Measurements from ENCODE around the gene RAB9A.

RAB9A gene

DNA sequence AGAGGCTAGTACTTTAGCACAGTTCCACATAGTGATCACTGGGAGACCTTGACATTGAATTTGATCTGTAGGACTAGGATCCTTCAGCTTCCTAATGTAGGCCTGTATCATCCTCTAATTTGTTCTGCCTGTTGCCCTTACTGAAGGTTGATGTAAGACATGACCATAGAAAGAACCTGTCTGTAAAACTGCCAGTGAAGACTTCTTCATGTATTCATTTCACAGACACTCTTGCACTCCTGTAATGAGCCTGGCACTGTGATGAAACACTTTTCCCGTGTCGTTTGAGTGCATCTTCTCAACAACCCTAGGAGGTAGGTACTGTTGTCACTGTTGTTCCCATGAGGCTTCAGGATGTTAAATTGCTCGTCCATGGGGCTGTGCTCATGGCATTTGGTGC, 14.7 kb downstream of the RAB9A start:
- H3K4me3 ChIP-seq (replicated peaks; ENCODE audit: insufficient read depth, low read length), result no peak overlapping the region

DNA sequence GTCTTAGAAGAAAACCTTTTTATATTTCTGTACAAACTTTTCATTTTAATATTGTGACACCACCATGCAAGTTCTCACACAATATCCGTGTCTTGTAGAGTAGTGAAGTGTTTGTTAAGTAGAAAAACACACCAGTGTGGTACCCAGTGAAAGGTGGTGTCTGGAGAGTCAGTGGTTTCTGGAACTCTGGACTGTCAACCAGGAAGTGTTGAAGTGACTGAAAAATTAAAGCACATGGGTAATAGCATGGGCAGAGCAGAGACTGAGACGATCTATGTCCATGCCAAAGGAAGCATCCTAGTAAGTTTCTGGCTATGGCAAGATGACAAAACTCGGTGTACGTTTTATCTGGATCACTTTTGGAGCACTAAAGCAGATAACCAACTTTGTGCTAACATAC, 22.2 kb downstream of the RAB9A start:
- no peak overlapping the region for H3K4me3 ChIP-seq (replicated peaks; ENCODE audit: insufficient read depth, low read length)
- DNase-seq (ENCODE audit: low read depth in 1 of 2, low spot score in 1 of 2), result no peak
- no peak overlapping the region for H3K27ac ChIP-seq (replicated peaks)
- no peaks in the 10 kb centered on the region for H3K27me3 ChIP-seq (ENCODE audit: insufficient read depth, poor library complexity, severe bottlenecking)
- TF ChIP-seq, protein P1, sequence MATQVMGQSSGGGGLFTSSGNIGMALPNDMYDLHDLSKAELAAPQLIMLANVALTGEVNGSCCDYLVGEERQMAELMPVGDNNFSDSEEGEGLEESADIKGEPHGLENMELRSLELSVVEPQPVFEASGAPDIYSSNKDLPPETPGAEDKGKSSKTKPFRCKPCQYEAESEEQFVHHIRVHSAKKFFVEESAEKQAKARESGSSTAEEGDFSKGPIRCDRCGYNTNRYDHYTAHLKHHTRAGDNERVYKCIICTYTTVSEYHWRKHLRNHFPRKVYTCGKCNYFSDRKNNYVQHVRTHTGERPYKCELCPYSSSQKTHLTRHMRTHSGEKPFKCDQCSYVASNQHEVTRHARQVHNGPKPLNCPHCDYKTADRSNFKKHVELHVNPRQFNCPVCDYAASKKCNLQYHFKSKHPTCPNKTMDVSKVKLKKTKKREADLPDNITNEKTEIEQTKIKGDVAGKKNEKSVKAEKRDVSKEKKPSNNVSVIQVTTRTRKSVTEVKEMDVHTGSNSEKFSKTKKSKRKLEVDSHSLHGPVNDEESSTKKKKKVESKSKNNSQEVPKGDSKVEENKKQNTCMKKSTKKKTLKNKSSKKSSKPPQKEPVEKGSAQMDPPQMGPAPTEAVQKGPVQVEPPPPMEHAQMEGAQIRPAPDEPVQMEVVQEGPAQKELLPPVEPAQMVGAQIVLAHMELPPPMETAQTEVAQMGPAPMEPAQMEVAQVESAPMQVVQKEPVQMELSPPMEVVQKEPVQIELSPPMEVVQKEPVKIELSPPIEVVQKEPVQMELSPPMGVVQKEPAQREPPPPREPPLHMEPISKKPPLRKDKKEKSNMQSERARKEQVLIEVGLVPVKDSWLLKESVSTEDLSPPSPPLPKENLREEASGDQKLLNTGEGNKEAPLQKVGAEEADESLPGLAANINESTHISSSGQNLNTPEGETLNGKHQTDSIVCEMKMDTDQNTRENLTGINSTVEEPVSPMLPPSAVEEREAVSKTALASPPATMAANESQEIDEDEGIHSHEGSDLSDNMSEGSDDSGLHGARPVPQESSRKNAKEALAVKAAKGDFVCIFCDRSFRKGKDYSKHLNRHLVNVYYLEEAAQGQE (IDR thresholded peaks at IDR 0.05; ENCODE audit: insufficient replicate concordance, low read depth), result no peak
- no peak for TF ChIP-seq POLR2AphosphoS5 (IDR thresholded peaks at IDR 0.05; ENCODE audit: low read depth)
- no peak for TF ChIP-seq SPI1 (IDR thresholded peaks at IDR 0.05; ENCODE audit: borderline replicate concordance, low read depth)
- TF ChIP-seq GABPA (IDR thresholded peaks at IDR 0.05; ENCODE audit: low read depth), result no peak
- TF ChIP-seq, protein P2, sequence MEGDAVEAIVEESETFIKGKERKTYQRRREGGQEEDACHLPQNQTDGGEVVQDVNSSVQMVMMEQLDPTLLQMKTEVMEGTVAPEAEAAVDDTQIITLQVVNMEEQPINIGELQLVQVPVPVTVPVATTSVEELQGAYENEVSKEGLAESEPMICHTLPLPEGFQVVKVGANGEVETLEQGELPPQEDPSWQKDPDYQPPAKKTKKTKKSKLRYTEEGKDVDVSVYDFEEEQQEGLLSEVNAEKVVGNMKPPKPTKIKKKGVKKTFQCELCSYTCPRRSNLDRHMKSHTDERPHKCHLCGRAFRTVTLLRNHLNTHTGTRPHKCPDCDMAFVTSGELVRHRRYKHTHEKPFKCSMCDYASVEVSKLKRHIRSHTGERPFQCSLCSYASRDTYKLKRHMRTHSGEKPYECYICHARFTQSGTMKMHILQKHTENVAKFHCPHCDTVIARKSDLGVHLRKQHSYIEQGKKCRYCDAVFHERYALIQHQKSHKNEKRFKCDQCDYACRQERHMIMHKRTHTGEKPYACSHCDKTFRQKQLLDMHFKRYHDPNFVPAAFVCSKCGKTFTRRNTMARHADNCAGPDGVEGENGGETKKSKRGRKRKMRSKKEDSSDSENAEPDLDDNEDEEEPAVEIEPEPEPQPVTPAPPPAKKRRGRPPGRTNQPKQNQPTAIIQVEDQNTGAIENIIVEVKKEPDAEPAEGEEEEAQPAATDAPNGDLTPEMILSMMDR (IDR thresholded peaks at IDR 0.05; ENCODE audit: insufficient read depth, low read length), result no peak

More for the DNA sequence above, 14.7 kb downstream of the RAB9A start:
- Histone ChIP-seq H3K27ac (replicated peaks) (no peak overlapping the region), H3K27me3 (ENCODE audit: insufficient read depth, poor library complexity, severe bottlenecking) (no peaks in the 10 kb centered on the region)
- TF ChIP-seq GABPA (IDR thresholded peaks at IDR 0.05; ENCODE audit: low read depth), result no peak
- no peak for TF ChIP-seq SPI1 (IDR thresholded peaks at IDR 0.05; ENCODE audit: borderline replicate concordance, low read depth)
- TF ChIP-seq POLR2AphosphoS5 (IDR thresholded peaks at IDR 0.05; ENCODE audit: low read depth), result no peak
- TF ChIP-seq, protein P2 (IDR thresholded peaks at IDR 0.05; ENCODE audit: insufficient read depth, low read length), result no peak
- TF ChIP-seq, protein P1 (IDR thresholded peaks at IDR 0.05; ENCODE audit: insufficient replicate concordance, low read depth), result no peak
- DNase-seq (ENCODE audit: low read depth in 1 of 2, low spot score in 1 of 2), result no peak

DNA sequence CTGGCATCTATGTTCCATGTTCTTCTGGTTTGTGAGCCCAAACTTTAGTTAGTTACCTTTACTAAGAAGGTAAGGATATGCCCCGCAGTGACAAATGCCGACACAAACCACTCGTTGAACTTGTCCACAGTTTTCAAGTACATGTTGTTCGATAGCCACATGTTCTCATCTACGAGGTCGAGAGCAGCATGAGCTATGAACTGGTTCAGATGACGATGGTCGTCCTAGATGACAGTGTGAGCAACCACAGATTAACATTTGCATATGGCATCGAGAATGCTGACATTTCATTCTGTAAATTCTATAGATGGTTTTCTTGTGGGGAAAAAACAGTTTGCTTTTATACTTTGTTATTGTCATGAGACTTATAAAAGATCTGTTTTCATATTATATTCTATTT, 27.5 kb downstream of the RAB9A start:
- no peak for TF ChIP-seq POLR2AphosphoS5 (IDR thresholded peaks at IDR 0.05; ENCODE audit: low read depth)
- TF ChIP-seq, protein P2 (IDR thresholded peaks at IDR 0.05; ENCODE audit: insufficient read depth, low read length), result no peak
- TF ChIP-seq SPI1 (IDR thresholded peaks at IDR 0.05; ENCODE audit: borderline replicate concordance, low read depth), result no peak
- TF ChIP-seq, protein P1 (IDR thresholded peaks at IDR 0.05; ENCODE audit: insufficient replicate concordance, low read depth), result no peak
- TF ChIP-seq GABPA (IDR thresholded peaks at IDR 0.05; ENCODE audit: low read depth), result no peak
- H3K27ac ChIP-seq (replicated peaks), result no peak overlapping the region
- DNase-seq (ENCODE audit: low read depth in 1 of 2, low spot score in 1 of 2), result no peak
- H3K27me3 ChIP-seq (ENCODE audit: insufficient read depth, poor library complexity, severe bottlenecking), result no peaks in the 10 kb centered on the region
- no peak overlapping the region for H3K4me3 ChIP-seq (replicated peaks; ENCODE audit: insufficient read depth, low read length)

Data from HL-60 (cell line).